GM21717 (cell line): ENCODE results near the gene PRM1.
A peak's percentile ranks its signal among the peaks of the same experiment; 100 is the strongest.
"Not testable (repeated sequence)": the region's sequence is repeated elsewhere in the genome, so short reads cannot be mapped to it uniquely, and the experiment has no call there.

Source experiments
- ATAC-seq: cut with Tn5 transposase; IDR thresholded peaks from one replicate; pipeline ENCODE4 v1.9.1; 2021; ENCODE audit warnings: mild to moderate bottlenecking, moderate library complexity; ENCODE audit not compliant: unreplicated experiment

The PRM1 gene

GRCh38 chr16:11298143-11298900 lies 17.2 kb upstream of the PRM1 start:
- ATAC-seq, result no peak

GRCh38 chr16:11297492-11298142 lies 16.5 kb upstream of the PRM1 start:
- ATAC-seq, result peak; percentile 54

DNA sequence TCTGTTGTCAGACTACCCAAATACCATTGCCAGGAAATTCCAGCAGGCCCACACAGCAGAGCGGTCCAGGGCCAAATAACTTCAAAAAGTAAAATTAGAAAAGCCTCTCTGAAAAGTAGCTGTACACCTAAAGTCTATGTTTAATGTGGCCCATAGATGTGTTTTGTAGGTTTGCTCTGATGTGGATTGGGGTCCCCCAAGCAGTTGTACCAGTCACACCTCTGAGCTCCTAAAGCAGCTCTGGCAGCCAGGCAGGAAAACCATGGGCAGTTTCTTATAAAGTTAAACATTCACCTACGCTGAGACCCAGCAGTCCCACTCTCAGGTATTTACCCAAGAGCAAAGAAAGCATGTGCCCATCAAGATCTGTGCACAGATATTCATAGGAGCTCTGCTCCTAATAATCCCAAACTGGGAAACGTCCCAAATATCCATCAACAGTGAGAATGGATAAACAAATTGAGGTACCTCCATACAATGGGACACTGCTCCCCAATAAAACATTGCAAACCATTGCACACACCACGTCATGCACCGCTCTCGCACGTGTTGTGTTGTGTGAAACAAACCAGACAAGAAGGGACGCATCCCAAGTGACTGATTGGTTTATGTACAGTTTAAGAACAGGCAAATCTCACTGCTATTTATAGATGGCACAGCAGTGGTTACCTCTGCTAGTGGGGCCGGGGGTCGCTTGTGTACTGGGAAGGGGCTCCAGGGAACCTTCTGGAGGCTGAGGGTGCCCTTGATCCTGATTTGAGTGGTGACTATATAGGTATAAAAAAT lies 15.8 kb upstream of the PRM1 start:
- ATAC-seq, result no peak

GRCh38 chr16:11296351-11296705 lies 15.2 kb upstream of the PRM1 start:
- ATAC-seq, result no peak

DNA sequence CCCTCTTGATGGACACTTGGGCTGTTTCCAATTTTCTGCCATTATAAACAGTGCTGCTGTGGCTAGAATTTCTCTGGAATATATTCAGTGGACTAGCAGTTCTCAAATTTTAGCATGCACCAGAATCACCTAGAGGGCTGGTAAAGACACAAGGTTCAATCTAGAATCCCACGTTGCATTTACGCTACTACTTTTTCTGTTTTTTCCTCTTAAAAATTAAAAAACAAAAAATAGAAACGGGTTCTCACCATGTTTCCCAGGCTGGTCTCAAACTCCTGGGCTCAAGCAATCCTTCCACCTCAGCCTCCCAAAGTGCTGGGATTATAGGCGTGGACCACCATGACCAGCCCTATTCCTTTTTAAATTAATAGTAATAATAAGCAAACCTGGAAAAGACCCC lies 14.5 kb upstream of the PRM1 start:
- no peak for ATAC-seq

GRCh38 chr16:11292076-11292748 lies 11.1 kb upstream of the PRM1 start:
- ATAC-seq, result no peak

DNA sequence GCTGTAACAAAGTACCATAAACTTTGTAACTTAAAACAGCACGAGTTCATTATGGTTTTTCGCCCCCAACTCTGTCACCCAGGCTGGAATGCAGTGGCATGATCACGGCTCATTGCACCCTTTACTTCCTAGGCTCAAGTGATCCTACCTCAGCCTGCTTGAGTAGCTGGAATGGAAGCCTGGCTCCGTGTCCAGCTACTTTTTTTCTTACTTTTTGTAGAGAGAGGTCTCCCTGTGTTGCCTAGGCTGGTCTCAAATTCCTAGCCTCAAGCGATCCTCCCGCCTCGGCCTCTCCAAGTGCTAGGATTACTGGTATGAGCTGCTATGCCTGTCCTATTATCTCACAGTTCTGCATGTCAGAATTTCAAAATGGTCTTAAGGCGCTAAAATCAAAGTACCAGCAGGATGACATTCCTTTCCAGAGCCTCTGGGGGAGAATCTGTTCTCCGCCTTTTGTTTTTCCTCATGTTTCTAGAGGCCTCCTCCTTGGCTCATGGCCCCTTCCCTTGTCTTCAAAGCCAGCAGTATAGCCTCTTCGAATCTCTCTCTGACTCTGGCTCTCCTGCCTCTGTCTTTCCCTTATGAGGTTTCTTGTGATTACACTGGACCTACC lies 10.1 kb upstream of the PRM1 start:
- ATAC-seq, result no peak

- ATAC-seq, result no peak
These were observed 9.2 kb upstream of the PRM1 start for GRCh38 chr16:11290102-11290893.

DNA sequence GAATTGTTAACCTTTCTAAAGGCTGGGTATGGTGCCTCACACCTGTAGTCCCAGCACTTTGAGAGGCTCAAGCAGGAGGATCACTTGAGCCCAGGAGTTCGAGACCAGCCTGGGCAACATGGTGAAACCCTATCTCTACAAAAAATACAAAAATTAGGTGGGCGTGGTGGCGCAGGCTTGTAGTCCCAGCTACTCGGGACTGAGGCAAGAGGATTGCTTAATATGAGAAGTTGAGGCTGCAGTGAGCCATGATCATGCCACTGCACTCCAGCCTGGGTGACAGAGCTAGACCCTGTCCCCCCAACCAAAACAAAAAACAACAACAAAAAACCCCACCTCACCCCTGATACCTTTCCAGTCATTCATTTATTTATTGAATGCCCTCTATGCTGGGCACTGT lies 8.6 kb upstream of the PRM1 start:
- not testable (repeated sequence) for ATAC-seq

DNA sequence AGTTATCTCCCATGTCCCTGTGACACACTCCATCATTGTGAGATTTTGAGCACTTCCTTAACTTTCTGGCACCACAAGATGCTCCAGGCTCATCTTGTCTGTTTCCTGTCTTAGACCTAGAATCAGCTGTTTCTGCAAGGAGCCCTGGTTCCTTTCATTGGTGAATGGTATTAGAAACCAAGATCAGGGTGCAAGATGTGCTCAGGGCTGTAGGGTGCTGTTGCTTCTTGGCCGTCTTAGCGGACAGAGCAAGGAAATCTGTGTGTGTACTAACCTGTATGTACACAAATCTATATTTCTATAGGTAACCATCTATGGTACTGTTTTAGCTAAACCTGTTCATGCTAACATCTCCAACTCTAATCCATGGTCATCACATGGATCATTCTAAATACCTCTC lies 8.1 kb upstream of the PRM1 start:
- ATAC-seq, result no peak

GRCh38 chr16:11285842-11286241 lies 4.7 kb upstream of the PRM1 start:
- ATAC-seq, result no peak

DNA sequence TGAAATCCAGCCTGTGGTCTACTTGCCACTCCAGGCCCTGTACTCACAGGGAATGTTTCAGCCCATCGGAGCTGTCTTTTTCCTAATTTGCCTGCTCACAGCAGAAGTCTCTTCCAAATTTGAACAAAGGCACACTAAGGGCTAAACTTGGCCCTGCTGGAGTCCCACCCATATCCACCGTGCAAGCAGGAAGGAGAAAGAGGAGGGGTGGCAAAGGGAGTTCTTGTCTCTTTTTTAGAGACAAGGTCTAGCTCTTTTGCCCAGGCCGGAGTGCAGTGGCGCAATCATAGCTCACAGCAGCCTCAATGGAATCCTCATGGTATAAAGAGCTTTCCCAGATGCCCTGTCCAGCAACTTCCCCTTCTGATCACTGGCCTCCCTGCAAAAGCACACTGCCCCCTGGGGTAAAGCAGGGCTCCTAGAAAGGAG lies 2.7 kb upstream of the PRM1 start:
- ATAC-seq, result no peak

GRCh38 chr16:11278681-11279628 lies 2.2 kb downstream of the PRM1 start:
- no peak for ATAC-seq

DNA sequence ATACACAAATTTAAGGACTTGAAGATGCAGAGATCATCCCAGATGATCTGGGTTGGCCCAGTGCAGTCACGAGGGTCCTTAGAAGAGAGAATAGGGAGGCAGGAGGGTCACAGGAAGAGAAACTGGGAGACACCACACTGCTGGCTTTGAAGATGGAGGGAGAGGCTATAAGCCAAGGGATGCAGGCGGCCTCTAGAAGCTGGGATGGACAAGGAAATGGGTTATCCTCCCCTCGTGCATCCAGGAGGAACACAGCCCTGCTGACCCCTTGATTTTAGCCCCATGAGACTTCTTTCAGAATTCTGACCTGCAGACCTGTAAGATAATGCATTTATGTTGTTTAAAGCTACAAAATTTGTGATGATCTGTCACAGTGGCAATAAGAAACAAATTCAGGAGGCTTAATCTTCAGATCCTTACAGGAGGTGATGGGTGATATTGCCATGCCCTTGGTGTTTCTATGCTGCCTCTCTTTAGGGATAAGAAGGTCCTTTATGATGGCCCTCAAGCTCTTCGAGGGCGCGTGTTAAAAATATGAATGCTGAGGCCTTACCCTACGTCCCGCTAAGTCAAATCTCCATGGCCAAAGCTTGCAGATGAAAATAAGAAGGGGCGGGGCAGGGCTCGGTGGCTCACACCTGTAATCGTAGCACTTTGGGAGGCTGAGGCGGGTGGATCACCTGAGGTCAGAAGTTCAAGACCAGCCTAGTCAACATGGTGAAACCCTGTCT lies 3.4 kb downstream of the PRM1 start:
- ATAC-seq, result no peak

GRCh38 chr16:11276896-11277593 lies 4.1 kb downstream of the PRM1 start:
- ATAC-seq, result no peak

- ATAC-seq, result no peak
These were observed 4.8 kb downstream of the PRM1 start, which contains the start of gene PRM2 for GRCh38 chr16:11276143-11276895. TSS of gene PRM2 (minus strand) at chr16:11276480. CDS start at chr16:11276370, 110 bp downstream.

- no peak for ATAC-seq
These were observed 6.2 kb downstream of the PRM1 start for GRCh38 chr16:11274964-11275363.
